ENCODE results near the gene CHCHD6.

The CHCHD6 gene

GRCh38 chr3:126750756-126751121, 46.7 kb downstream of the CHCHD6 start:
- H2AFZ ChIP-seq (ENCODE audit: low read depth, low read length): no peak overlapping the region
- no peak overlapping the region for H3K9ac ChIP-seq (ENCODE audit: low read depth, low read length)
- H3K4me1 ChIP-seq (ENCODE audit: insufficient read depth, low read length): no peaks in the 10 kb centered on the region
- peaks cover 52% of the 10 kb centered on the region for H4K20me1 ChIP-seq (ENCODE audit: insufficient read depth, low read length)
- ATAC-seq (ENCODE audit: insufficient read depth, low read depth) (no peak), DNase-seq (no peak)
- no peaks in the 10 kb centered on the region for H3K27me3 ChIP-seq (ENCODE audit: insufficient read depth, low read length, poor library complexity)
- no peak overlapping the region for H3K27ac ChIP-seq (ENCODE audit: low read length)
- H3K79me2 ChIP-seq (ENCODE audit: insufficient read depth, low read length): peaks cover 4% of the 10 kb centered on the region; the same call in 1 of the 2 replicates
- H3K4me3 ChIP-seq (ENCODE audit: low read depth in 1 of 2, low read length in 2 of 2): no peak overlapping the region
- no peaks in the 10 kb centered on the region for H3K9me3 ChIP-seq (ENCODE audit: insufficient read depth, low read length, severe bottlenecking)
- H3K4me2 ChIP-seq (ENCODE audit: insufficient read depth, low read length): no peak overlapping the region
- TF ChIP-seq, protein P1, sequence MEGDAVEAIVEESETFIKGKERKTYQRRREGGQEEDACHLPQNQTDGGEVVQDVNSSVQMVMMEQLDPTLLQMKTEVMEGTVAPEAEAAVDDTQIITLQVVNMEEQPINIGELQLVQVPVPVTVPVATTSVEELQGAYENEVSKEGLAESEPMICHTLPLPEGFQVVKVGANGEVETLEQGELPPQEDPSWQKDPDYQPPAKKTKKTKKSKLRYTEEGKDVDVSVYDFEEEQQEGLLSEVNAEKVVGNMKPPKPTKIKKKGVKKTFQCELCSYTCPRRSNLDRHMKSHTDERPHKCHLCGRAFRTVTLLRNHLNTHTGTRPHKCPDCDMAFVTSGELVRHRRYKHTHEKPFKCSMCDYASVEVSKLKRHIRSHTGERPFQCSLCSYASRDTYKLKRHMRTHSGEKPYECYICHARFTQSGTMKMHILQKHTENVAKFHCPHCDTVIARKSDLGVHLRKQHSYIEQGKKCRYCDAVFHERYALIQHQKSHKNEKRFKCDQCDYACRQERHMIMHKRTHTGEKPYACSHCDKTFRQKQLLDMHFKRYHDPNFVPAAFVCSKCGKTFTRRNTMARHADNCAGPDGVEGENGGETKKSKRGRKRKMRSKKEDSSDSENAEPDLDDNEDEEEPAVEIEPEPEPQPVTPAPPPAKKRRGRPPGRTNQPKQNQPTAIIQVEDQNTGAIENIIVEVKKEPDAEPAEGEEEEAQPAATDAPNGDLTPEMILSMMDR (IDR thresholded peaks at IDR 0.05; ENCODE audit: borderline replicate concordance, extremely low read depth, low read length, poor library complexity, severe bottlenecking): no peak
- TF ChIP-seq EZH2 (IDR thresholded peaks at IDR 0.05; ENCODE audit: borderline replicate concordance, low read depth, low read length, severe bottlenecking): no peak
- H3K36me3 ChIP-seq (ENCODE audit: insufficient read depth, low read length): no peaks in the 10 kb centered on the region

DNA sequence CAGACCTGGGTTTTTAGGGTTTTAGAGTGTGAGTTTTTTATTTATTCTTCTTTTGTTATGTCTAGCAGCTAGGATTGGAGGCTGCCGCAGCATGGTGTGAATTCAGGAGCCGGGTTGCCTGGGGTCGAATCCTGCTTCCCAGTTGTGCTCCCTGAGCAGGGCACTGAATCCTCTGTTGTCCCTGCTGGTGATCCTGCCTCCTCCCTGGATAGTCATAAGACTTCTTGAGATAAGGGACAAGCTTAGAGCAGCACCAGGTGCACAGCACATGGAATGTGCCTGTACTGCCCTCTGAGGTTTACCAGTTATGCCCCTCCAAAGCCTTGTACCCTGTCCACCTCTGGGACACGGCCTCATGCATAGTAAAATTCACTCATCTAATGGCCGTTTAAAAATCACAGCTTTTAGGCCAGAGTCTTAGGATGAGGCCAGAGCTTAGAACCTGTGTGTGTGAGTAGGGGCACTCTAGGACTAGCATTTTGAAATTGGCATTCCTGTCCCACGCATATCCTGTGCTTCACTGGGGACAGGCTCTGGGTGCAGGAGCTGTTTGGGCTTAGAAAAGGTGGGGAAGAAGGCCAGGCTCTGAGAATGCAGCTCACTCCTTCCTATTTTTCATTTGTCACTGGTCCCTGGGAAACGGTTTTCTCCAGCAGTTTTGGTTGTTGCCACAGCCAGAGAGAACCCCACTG, 47.7 kb downstream of the CHCHD6 start:
- DNase-seq (no peak), ATAC-seq (ENCODE audit: insufficient read depth, low read depth) (peak; percentile 27; the same call in 2 of the 3 replicates)
- Histone ChIP-seq H3K79me2 (ENCODE audit: insufficient read depth, low read length) (peaks cover 4% of the 10 kb centered on the region; the same call in 1 of the 2 replicates), H3K4me1 (ENCODE audit: insufficient read depth, low read length) (no peaks in the 10 kb centered on the region), H3K27me3 (ENCODE audit: insufficient read depth, low read length, poor library complexity) (no peaks in the 10 kb centered on the region), H3K9me3 (ENCODE audit: insufficient read depth, low read length, severe bottlenecking) (no peaks in the 10 kb centered on the region), H3K27ac (ENCODE audit: low read length) (no peak overlapping the region), H3K4me3 (ENCODE audit: low read depth in 1 of 2, low read length in 2 of 2) (no peak overlapping the region), H2AFZ (ENCODE audit: low read depth, low read length) (no peak overlapping the region), H3K9ac (ENCODE audit: low read depth, low read length) (no peak overlapping the region), H3K4me2 (ENCODE audit: insufficient read depth, low read length) (no peak overlapping the region), H3K36me3 (ENCODE audit: insufficient read depth, low read length) (no peaks in the 10 kb centered on the region), H4K20me1 (ENCODE audit: insufficient read depth, low read length) (peaks cover 43% of the 10 kb centered on the region)
- TF ChIP-seq, protein P1 (IDR thresholded peaks at IDR 0.05; ENCODE audit: borderline replicate concordance, extremely low read depth, low read length, poor library complexity, severe bottlenecking): no peak
- no peak for TF ChIP-seq EZH2 (IDR thresholded peaks at IDR 0.05; ENCODE audit: borderline replicate concordance, low read depth, low read length, severe bottlenecking)

- Histone ChIP-seq H3K9me3 (ENCODE audit: insufficient read depth, low read length, severe bottlenecking) (no peaks in the 10 kb centered on the region), H2AFZ (ENCODE audit: low read depth, low read length) (no peak overlapping the region), H3K27me3 (ENCODE audit: insufficient read depth, low read length, poor library complexity) (no peaks in the 10 kb centered on the region), H3K4me1 (ENCODE audit: insufficient read depth, low read length) (no peaks in the 10 kb centered on the region), H3K27ac (ENCODE audit: low read length) (no peak overlapping the region), H3K4me2 (ENCODE audit: insufficient read depth, low read length) (no peak overlapping the region), H3K79me2 (ENCODE audit: insufficient read depth, low read length) (peaks cover 3% of the 10 kb centered on the region; the same call in 1 of the 2 replicates), H3K4me3 (ENCODE audit: low read depth in 1 of 2, low read length in 2 of 2) (no peak overlapping the region), H3K9ac (ENCODE audit: low read depth, low read length) (no peak overlapping the region), H4K20me1 (ENCODE audit: insufficient read depth, low read length) (peaks cover 42% of the 10 kb centered on the region), H3K36me3 (ENCODE audit: insufficient read depth, low read length) (no peaks in the 10 kb centered on the region)
- ATAC-seq (ENCODE audit: insufficient read depth, low read depth): peak; percentile 95
- DNase-seq: peak; percentile 68
- no peak for TF ChIP-seq EZH2 (IDR thresholded peaks at IDR 0.05; ENCODE audit: borderline replicate concordance, low read depth, low read length, severe bottlenecking)
- TF ChIP-seq, protein P1 (IDR thresholded peaks at IDR 0.05; ENCODE audit: borderline replicate concordance, extremely low read depth, low read length, poor library complexity, severe bottlenecking): peak; percentile 83
These were observed 48.5 kb downstream of the CHCHD6 start for GRCh38 chr3:126752303-126753190.

All from DND-41 (cell line).